PC-9 (cell line): ENCODE measurements around the gene HIVEP2. TPM values are rescaled to one million over a fixed set of nuclear protein-coding genes. Genes with fewer than 3 reads are reported as not detected.

Experiments used
- BruUV-seq: library from RNA; stranded (reverse); fragments of 400-500 nt; replicated peaks from 2 replicates; lab custom pipeline; 2021; lab: Mats Ljungman, UMichigan
- CTCF ChIA-PET: fragments of 300-600 bp; sonication (Branson Sonifier 250); formaldehyde crosslinking; loops from one replicate; lab custom pipeline; 2022; ENCODE audit warnings: antibody characterized with exemption; lab: Charles Lee
- POLR2A ChIA-PET: fragments of 300-600 bp; sonication (Branson Sonifier 250); formaldehyde crosslinking; loops from one replicate; lab custom pipeline; 2022; ENCODE audit warnings: antibody characterized with exemption; ENCODE audit not compliant: unreplicated experiment; lab: Charles Lee
- DNase-seq, 2 experiments: peaks; one replicate each; pipeline versions ENCODE4 v3.0.0 to v3.0.0-alpha.2; 2015 to 2022; ENCODE audit warnings: mixed read lengths in 1 of 2
- H2AFZ ChIP-seq: fragments of 200-600 bp; sonication (generic); 2 replicates; pipeline ENCODE4 v1.8.1; 2017; ENCODE audit warnings: antibody characterized with exemption
- H3F3A ChIP-seq: fragments of 200-600 bp; sonication (generic); 2 replicates; pipeline ENCODE4 v1.8.1; 2017; ENCODE audit warnings: antibody characterized with exemption, mild to moderate bottlenecking, low read depth; ENCODE audit not compliant: insufficient read depth
- H3K27ac ChIP-seq: fragments of 200-600 bp; sonication (generic); 2 replicates; pipeline ENCODE4 v1.6.1; 2016; ENCODE audit warnings: mixed run types
- H3K27me3 ChIP-seq: fragments of 200-600 bp; sonication (generic); 2 replicates; pipeline ENCODE4 v1.6.1; 2016; ENCODE audit warnings: low read depth, mixed run types; ENCODE audit not compliant: insufficient read depth
- H3K36me3 ChIP-seq: fragments of 200-600 bp; sonication (generic); 2 replicates; pipeline ENCODE4 v1.6.1; 2016; ENCODE audit warnings: low read depth, mixed run types
- H3K4me1 ChIP-seq: fragments of 200-600 bp; sonication (generic); replicated peaks from 2 replicates; pipeline ENCODE4 v1.6.1; 2016; ENCODE audit warnings: mixed run types; ENCODE audit not compliant: insufficient read depth
- H3K4me2 ChIP-seq: fragments of 200-600 bp; sonication (generic); 2 replicates; pipeline ENCODE4 v1.6.1; 2017; ENCODE audit warnings: mixed run types
- H3K4me3 ChIP-seq: fragments of 200-600 bp; sonication (generic); 2 replicates; pipeline ENCODE4 v1.6.1; 2016; ENCODE audit warnings: mixed run types
- H3K79me2 ChIP-seq: fragments of 200-600 bp; sonication (generic); 2 replicates; pipeline ENCODE4 v1.6.1; 2017; ENCODE audit warnings: low read depth, mixed run types
- H3K9me2 ChIP-seq: fragments of 200-600 bp; sonication (generic); 2 replicates; pipeline ENCODE4 v1.8.1; 2017; ENCODE audit warnings: mild to moderate bottlenecking; ENCODE audit not compliant: insufficient read depth
- H3K9me3 ChIP-seq: fragments of 200-600 bp; sonication (generic); 2 replicates; pipeline ENCODE4 v1.8.1; 2016; ENCODE audit warnings: low read depth; ENCODE audit not compliant: insufficient read depth
- H4K20me1 ChIP-seq: fragments of 200-600 bp; sonication (generic); 2 replicates; pipeline ENCODE4 v1.8.1; 2017; ENCODE audit not compliant: insufficient read depth
- CTCF ChIP-seq: fragments of 200-600 bp; sonication (generic); conservative IDR thresholded peaks from 2 replicates; pipeline ENCODE4 v1.6.1; 2017; ENCODE audit warnings: mixed run types, antibody characterized with exemption, mild to moderate bottlenecking, moderate library complexity
- EZH2 ChIP-seq: fragments of 200-600 bp; sonication (generic); IDR thresholded peaks from 2 replicates; pipeline ENCODE4 v1.8.0; 2017; ENCODE audit warnings: antibody characterized with exemption, low read depth
- intact Hi-C: fragments of 100-400 bp; cut with micrococcal nuclease; formaldehyde crosslinking; loops from one replicate; pipeline ENCODE4 v1.10.0; 2022; ENCODE audit not compliant: unreplicated experiment
- total RNA-seq: library from RNA; stranded (reverse); gene quantifications from 2 replicates; pipeline ENCODE4 v1.2.3, GENCODE V29; 2021

HIVEP2 gene
- total RNA-seq, 1 experiment from 2014 or later: 10.3 TPM

GRCh38 chr6:142885182-142885867 is 59.7 kb downstream of the HIVEP2 start:
- H3K9me3 ChIP-seq: no peaks in the 10 kb centered on the region
- H2AFZ ChIP-seq: no peak overlapping the region
- peak overlapping the region; percentile 74 for H3K27ac ChIP-seq
- no TSS peak for BruUV-seq
- peak; percentile 82 to 99 for DNase-seq
- peak overlapping the region; percentile 19; the same call in 1 of the 2 replicates for H3K4me3 ChIP-seq
- CTCF ChIA-PET: interaction anchor here (0.9 to 1.7 kb wide), 2 partner anchors 58 to 189 kb away, joined by 3 to 4 read pairs; no protein-coding TSS in a partner anchor
- H3K4me2 ChIP-seq: peak overlapping the region; percentile 60
- H4K20me1 ChIP-seq: no peaks in the 10 kb centered on the region
- H3K4me1 ChIP-seq: peaks cover 41% of the 10 kb centered on the region
- no peak for TF ChIP-seq EZH2
- TF ChIP-seq CTCF: no peak
- H3K36me3 ChIP-seq: 0 out of 2 replicates have a peak, but pooled peaks cover 3% of the 10 kb centered on the region
- intact Hi-C loops: loop anchor here (1.0 to 2.0 kb wide), 11 partner anchors 17 to 542 kb away; partner anchors contain the start of gene AIG1
- peaks cover 46% of the 10 kb centered on the region for H3K79me2 ChIP-seq
- peaks cover 16% of the 10 kb centered on the region for H3F3A ChIP-seq
- no peaks in the 10 kb centered on the region for H3K27me3 ChIP-seq
- H3K9me2 ChIP-seq: no peaks in the 10 kb centered on the region
- POLR2A ChIA-PET: interaction anchor here (0.6 to 1.5 kb wide), 7 partner anchors 32 to 202 kb away, joined by 3 to 73 read pairs (median 9); no protein-coding TSS in a partner anchor

GRCh38 chr6:142884214-142885035 is 60.6 kb downstream of the HIVEP2 start:
- Histone ChIP-seq H3K79me2 (peaks cover 46% of the 10 kb centered on the region), H3K27ac (peak overlapping the region; percentile 71), H3K9me2 (no peaks in the 10 kb centered on the region), H3K27me3 (no peaks in the 10 kb centered on the region), H3K36me3 (0 out of 2 replicates have a peak, but pooled peaks cover 3% of the 10 kb centered on the region), H3K4me3 (peak overlapping the region; percentile 19; the same call in 1 of the 2 replicates), H2AFZ (no peak overlapping the region), H3K4me2 (peak overlapping the region; percentile 60), H4K20me1 (no peaks in the 10 kb centered on the region), H3K4me1 (peaks cover 41% of the 10 kb centered on the region), H3F3A (peaks cover 16% of the 10 kb centered on the region), H3K9me3 (no peaks in the 10 kb centered on the region)
- POLR2A ChIA-PET: interaction anchor here (0.6 to 1.5 kb wide), 3 partner anchors 31 to 201 kb away, joined by 3 to 73 read pairs (median 10); no protein-coding TSS in a partner anchor
- no peak for DNase-seq
- TSS peak; percentile 88 for BruUV-seq
- CTCF ChIA-PET: interaction anchor here (0.9 kb wide), 1 partner anchor 188 kb away, joined by 3 read pairs; no protein-coding TSS in a partner anchor
- TF ChIP-seq EZH2 (no peak), CTCF (no peak)
- intact Hi-C loops: loop anchor here (1.0 to 2.0 kb wide), 11 partner anchors 18 to 543 kb away; partner anchors contain the start of gene AIG1

- Histone ChIP-seq H3K79me2 (peaks cover 38% of the 10 kb centered on the region), H3K9me2 (no peaks in the 10 kb centered on the region), H3K27me3 (no peaks in the 10 kb centered on the region), H3K9me3 (no peaks in the 10 kb centered on the region), H3K4me1 (peaks cover 41% of the 10 kb centered on the region), H2AFZ (no peak overlapping the region), H3K36me3 (0 out of 2 replicates have a peak, but pooled peaks cover 3% of the 10 kb centered on the region), H3K4me3 (no peak overlapping the region), H3K4me2 (no peak overlapping the region), H4K20me1 (no peaks in the 10 kb centered on the region), H3F3A (peaks cover 16% of the 10 kb centered on the region), H3K27ac (no peak overlapping the region)
- ChIA-PET CTCF (interaction anchor here (0.7 kb wide), 1 partner anchor 286 kb away, joined by 5 read pairs; no protein-coding TSS in a partner anchor), POLR2A (interaction anchor here (0.6 kb wide), 1 partner anchor 11 kb away, joined by 4 read pairs; no protein-coding TSS in a partner anchor)
- intact Hi-C loops: no loop called here
- no TSS peak for BruUV-seq
- no peak for DNase-seq
- TF ChIP-seq CTCF: no peak
- no peak for TF ChIP-seq EZH2
These were observed 62.0 kb downstream of the HIVEP2 start for GRCh38 chr6:142883011-142883410.
